ENCODE measurements around the gene ANXA6. TPM values are rescaled to one million over a fixed set of nuclear protein-coding genes. Genes with fewer than 3 reads are reported as not detected.

The ANXA6 gene
- total RNA-seq, 1 donor from 2014 or later: 224 TPM

DNA sequence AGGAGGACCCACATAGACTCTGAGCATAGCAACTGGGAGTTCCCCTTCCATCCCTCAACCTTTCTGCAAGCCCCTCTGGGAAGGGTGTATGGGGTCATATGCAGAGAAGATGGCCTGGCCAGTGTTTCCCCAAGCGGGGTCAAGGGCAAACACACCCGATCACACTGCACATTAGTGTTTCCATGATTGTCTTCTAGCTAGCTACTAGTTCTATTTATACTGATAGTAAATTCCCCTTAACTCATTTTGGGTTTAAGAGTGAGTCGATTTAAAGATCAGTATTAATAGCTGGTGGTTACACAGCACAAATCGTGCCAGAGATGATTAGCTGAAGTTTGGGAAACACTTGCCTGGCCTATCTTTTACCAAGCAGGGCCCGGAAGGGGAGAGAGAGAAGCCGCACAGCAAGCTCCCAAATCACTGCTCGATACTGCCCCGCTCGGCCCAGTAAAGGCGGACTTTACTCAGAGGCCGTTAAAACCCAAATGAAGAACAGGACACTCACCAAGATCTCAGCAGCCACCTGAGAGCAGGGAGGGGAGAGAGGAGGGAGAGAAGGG, 47.4 kb downstream of the ANXA6 start:
- TF ChIP-seq, protein P1, sequence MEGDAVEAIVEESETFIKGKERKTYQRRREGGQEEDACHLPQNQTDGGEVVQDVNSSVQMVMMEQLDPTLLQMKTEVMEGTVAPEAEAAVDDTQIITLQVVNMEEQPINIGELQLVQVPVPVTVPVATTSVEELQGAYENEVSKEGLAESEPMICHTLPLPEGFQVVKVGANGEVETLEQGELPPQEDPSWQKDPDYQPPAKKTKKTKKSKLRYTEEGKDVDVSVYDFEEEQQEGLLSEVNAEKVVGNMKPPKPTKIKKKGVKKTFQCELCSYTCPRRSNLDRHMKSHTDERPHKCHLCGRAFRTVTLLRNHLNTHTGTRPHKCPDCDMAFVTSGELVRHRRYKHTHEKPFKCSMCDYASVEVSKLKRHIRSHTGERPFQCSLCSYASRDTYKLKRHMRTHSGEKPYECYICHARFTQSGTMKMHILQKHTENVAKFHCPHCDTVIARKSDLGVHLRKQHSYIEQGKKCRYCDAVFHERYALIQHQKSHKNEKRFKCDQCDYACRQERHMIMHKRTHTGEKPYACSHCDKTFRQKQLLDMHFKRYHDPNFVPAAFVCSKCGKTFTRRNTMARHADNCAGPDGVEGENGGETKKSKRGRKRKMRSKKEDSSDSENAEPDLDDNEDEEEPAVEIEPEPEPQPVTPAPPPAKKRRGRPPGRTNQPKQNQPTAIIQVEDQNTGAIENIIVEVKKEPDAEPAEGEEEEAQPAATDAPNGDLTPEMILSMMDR (IDR thresholded peaks at IDR 0.05; ENCODE audit: unreplicated experiment): no peak
- no peak overlapping the region for H3K4me3 Mint-ChIP-seq (ENCODE audit: unreplicated experiment)
- H3K36me3 Mint-ChIP-seq (ENCODE audit: low read depth, unreplicated experiment): peaks cover 47% of the 10 kb centered on the region

DNA sequence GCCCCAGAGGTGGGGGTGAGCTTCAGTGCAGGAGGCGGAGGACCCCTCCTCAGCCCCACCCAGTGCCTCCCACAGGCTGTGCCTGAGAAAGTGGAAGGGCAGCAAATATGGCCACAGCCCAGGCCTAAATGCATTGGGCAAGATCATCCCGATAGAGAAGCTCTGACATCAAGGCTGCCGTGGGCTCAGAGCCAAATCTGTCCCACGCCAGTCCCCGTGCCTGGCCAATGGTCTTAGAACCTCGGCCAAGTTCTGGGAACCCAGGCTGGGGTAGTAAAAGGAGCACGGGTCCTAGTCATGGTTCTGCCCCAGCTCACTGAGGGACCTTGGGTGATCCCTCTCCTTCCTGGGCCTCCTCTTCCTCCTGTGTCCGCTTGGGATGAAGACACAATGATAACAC, 49.0 kb downstream of the ANXA6 start:
- no peak for DNase-seq (ENCODE audit: low spot score)
- no peaks in the 10 kb centered on the region for H3K9me3 Mint-ChIP-seq (ENCODE audit: unreplicated experiment)
- TF ChIP-seq, protein P1 (IDR thresholded peaks at IDR 0.05; ENCODE audit: unreplicated experiment): no peak
- H3K36me3 Mint-ChIP-seq (ENCODE audit: low read depth, unreplicated experiment): peaks cover 55% of the 10 kb centered on the region
- peaks cover 3% of the 10 kb centered on the region for H3K4me1 Mint-ChIP-seq (ENCODE audit: unreplicated experiment)
- peak overlapping the region; percentile 79 for H3K4me3 Mint-ChIP-seq (ENCODE audit: unreplicated experiment)
- H3K27ac Mint-ChIP-seq (ENCODE audit: unreplicated experiment): peak overlapping the region; percentile 42
- H3K27me3 Mint-ChIP-seq (ENCODE audit: unreplicated experiment): no peaks in the 10 kb centered on the region

More for the DNA sequence above, 47.4 kb downstream of the ANXA6 start:
- no peaks in the 10 kb centered on the region for H3K27me3 Mint-ChIP-seq (ENCODE audit: unreplicated experiment)
- H3K4me1 Mint-ChIP-seq (ENCODE audit: unreplicated experiment): peaks cover 3% of the 10 kb centered on the region
- no peak overlapping the region for H3K27ac Mint-ChIP-seq (ENCODE audit: unreplicated experiment)
- DNase-seq (ENCODE audit: low spot score): no peak
- no peaks in the 10 kb centered on the region for H3K9me3 Mint-ChIP-seq (ENCODE audit: unreplicated experiment)

DNA sequence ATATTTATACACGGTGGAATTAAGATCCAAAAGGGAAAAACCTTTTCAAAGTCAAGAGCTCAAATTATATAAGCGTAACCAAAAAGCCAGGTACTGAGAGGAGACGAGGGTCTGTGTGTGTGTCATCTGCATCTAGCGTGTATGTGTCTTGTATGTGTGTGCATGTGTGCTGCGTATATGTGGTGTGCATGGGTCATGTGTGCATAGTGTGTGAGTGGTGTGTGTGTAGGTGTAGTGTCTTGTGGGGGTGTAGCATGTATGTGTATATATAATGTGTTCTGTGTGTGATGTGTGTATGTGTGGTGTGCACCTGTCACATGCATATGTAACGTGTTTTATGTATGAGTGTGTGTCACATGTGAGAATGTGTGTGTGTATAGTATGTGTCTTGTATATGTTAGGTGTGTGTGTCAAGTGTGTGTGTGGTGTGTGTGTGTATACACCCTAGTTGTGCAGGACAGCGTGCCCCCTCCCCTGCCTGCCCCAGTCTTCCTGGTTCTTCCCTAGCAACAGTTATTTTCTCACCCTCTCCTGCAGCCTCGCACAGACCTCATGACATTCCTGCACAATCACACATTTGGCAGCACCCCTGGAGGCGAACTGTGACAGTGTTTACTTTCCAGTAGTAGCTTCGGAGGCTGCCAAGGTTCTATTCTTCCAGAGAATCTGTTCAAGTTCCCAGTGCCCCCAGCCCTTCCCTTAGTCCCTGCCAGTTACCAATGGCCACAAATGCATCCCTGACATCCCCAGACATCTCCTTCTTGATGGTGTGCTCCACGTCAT, 49.6 kb downstream of the ANXA6 start:
- Mint-ChIP-seq H3K4me3 (ENCODE audit: unreplicated experiment) (peak overlapping the region; percentile 0), H3K36me3 (ENCODE audit: low read depth, unreplicated experiment) (peaks cover 56% of the 10 kb centered on the region), H3K27ac (ENCODE audit: unreplicated experiment) (no peak overlapping the region), H3K9me3 (ENCODE audit: unreplicated experiment) (no peaks in the 10 kb centered on the region), H3K4me1 (ENCODE audit: unreplicated experiment) (peaks cover 3% of the 10 kb centered on the region), H3K27me3 (ENCODE audit: unreplicated experiment) (no peaks in the 10 kb centered on the region)
- DNase-seq (ENCODE audit: low spot score): no peak
- TF ChIP-seq, protein P1 (IDR thresholded peaks at IDR 0.05; ENCODE audit: unreplicated experiment): no peak

DNA sequence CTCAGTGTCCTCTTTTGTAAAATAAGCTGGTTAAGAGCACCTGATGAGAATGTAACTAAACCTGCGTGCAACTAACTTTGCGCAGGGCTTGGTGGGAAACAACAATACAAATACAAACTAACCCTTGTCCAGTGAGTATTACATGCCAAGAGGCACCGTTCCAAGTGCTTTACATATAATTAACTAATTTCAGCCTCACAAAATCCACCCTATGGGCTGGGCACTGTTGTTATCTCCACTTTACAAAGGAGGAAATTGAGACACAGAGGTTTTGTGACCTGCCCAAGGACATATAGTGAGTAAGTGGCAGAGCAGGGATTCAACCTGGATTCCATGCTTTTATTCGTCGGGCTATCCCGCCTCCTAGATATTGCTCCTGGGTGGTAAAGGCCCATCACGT, 50.5 kb downstream of the ANXA6 start:
- Mint-ChIP-seq H3K27me3 (ENCODE audit: unreplicated experiment) (no peaks in the 10 kb centered on the region), H3K9me3 (ENCODE audit: unreplicated experiment) (no peaks in the 10 kb centered on the region), H3K36me3 (ENCODE audit: low read depth, unreplicated experiment) (peaks cover 60% of the 10 kb centered on the region), H3K27ac (ENCODE audit: unreplicated experiment) (no peak overlapping the region), H3K4me1 (ENCODE audit: unreplicated experiment) (peaks cover 3% of the 10 kb centered on the region), H3K4me3 (ENCODE audit: unreplicated experiment) (no peak overlapping the region)
- DNase-seq (ENCODE audit: low spot score): no peak
- TF ChIP-seq, protein P1 (IDR thresholded peaks at IDR 0.05; ENCODE audit: unreplicated experiment): no peak

DNA sequence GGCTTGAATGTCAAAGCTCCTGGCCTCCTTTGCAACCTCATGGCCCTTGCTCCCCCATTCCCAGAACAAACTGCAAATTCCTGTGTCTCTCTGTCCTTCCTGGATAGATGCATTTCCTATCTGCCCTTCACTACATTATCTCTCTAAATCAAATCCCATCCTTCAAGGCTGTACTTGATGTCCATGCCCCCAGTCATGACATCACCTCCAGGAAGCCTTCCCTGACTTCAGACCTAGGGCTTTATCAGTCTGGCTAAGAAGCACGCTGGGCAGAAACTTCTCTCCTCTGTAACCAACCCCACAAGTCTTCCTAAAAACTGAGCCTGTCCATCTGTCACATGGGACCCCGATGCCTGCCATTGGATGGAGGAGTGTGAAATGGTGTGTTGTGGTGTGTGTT, 51.1 kb downstream of the ANXA6 start:
- Mint-ChIP-seq H3K4me3 (ENCODE audit: unreplicated experiment) (no peak overlapping the region), H3K4me1 (ENCODE audit: unreplicated experiment) (peaks cover 9% of the 10 kb centered on the region), H3K9me3 (ENCODE audit: unreplicated experiment) (no peaks in the 10 kb centered on the region), H3K27me3 (ENCODE audit: unreplicated experiment) (peaks cover 5% of the 10 kb centered on the region), H3K36me3 (ENCODE audit: low read depth, unreplicated experiment) (peaks cover 65% of the 10 kb centered on the region), H3K27ac (ENCODE audit: unreplicated experiment) (no peak overlapping the region)
- no peak for DNase-seq (ENCODE audit: low spot score)
- TF ChIP-seq, protein P1 (IDR thresholded peaks at IDR 0.05; ENCODE audit: unreplicated experiment): no peak

All from endothelial cell (in vitro differentiated cells).